ENCODE data around the gene CEACAM20. TPM values are rescaled to one million over a fixed set of nuclear protein-coding genes. Genes with fewer than 3 reads are reported as not detected.

Gene CEACAM20
- total and polyA plus RNA-seq, 2 donors from 2014 or later: not detected

DNA sequence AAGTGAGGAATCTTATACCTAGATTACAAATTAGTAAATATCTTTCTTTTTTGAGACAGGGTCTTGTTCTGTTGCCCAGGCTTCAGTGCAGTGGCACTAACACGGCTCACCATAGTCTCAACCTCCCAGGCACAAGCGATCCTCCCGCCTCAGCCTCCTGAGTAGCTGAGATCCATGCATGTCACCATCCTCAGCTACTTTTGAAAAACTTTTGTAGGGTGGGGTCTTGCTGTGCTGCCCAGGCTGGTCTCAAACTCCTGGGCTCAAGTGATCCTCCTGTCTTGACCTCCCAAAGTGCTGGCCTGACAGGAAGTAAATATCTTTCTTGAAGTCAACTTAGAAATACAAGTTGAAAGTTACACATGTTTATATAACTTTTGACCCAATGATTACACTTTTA lies 20.0 kb upstream of the CEACAM20 start:
- no peaks in the 10 kb centered on the region for H3K36me3 ChIP-seq (ENCODE audit: control insufficient read depth in 2 of 3, insufficient read depth in 3 of 3, low read length in 3 of 3)
- H3K27ac ChIP-seq (ENCODE audit: low read depth in 2 of 2, low read length in 2 of 2): no peak overlapping the region
- intact Hi-C loops (cut with DNase I): no loop called here
- FAIRE-seq (no peak), DNase-seq (no peak)
- TF ChIP-seq, protein P1, sequence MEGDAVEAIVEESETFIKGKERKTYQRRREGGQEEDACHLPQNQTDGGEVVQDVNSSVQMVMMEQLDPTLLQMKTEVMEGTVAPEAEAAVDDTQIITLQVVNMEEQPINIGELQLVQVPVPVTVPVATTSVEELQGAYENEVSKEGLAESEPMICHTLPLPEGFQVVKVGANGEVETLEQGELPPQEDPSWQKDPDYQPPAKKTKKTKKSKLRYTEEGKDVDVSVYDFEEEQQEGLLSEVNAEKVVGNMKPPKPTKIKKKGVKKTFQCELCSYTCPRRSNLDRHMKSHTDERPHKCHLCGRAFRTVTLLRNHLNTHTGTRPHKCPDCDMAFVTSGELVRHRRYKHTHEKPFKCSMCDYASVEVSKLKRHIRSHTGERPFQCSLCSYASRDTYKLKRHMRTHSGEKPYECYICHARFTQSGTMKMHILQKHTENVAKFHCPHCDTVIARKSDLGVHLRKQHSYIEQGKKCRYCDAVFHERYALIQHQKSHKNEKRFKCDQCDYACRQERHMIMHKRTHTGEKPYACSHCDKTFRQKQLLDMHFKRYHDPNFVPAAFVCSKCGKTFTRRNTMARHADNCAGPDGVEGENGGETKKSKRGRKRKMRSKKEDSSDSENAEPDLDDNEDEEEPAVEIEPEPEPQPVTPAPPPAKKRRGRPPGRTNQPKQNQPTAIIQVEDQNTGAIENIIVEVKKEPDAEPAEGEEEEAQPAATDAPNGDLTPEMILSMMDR (IDR thresholded peaks at IDR 0.05; ENCODE audit: borderline replicate concordance, extremely low read depth, insufficient read depth): no peak
- no peak overlapping the region for H3K9ac ChIP-seq (ENCODE audit: low read length in 3 of 3)
- no peaks in the 10 kb centered on the region for H3K27me3 ChIP-seq (ENCODE audit: control insufficient read depth, insufficient read depth, low read length)
- H3K4me1 ChIP-seq (ENCODE audit: control insufficient read depth in 2 of 3, insufficient read depth in 2 of 3, low read depth in 1 of 3, low read length in 3 of 3): no peaks in the 10 kb centered on the region
- H3K9me3 ChIP-seq (ENCODE audit: control insufficient read depth in 2 of 3, insufficient read depth in 1 of 3, low read length in 3 of 3): no peaks in the 10 kb centered on the region
- no peak overlapping the region for H3K4me3 ChIP-seq (ENCODE audit: low read length in 3 of 3)

DNA sequence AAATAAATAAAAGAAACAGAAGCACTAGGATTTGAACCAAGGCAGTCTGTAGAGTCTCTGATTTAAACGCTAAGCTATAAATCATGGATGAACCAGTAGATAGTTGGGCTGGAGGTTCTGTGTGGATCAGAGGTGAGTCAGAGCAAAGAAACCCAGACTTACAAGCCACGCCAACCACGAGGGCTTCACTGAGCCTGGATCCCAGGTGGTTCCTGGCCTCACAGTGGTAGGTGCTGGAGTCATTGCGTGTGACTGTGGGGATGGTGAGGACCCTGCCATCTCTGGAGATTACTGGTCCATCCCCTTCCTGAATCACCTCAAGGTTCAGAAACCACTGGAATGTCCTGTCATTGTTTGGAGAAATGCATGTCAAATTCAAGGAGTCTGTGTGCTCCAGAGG lies 19.3 kb upstream of the CEACAM20 start:
- Histone ChIP-seq H3K4me3 (ENCODE audit: low read length in 3 of 3) (no peak overlapping the region), H3K9ac (ENCODE audit: low read length in 3 of 3) (no peak overlapping the region), H3K9me3 (ENCODE audit: control insufficient read depth in 2 of 3, insufficient read depth in 1 of 3, low read length in 3 of 3) (no peaks in the 10 kb centered on the region), H3K36me3 (ENCODE audit: control insufficient read depth in 2 of 3, insufficient read depth in 3 of 3, low read length in 3 of 3) (no peaks in the 10 kb centered on the region), H3K27ac (ENCODE audit: low read depth in 2 of 2, low read length in 2 of 2) (no peak overlapping the region), H3K4me1 (ENCODE audit: control insufficient read depth in 2 of 3, insufficient read depth in 2 of 3, low read depth in 1 of 3, low read length in 3 of 3) (no peaks in the 10 kb centered on the region), H3K27me3 (ENCODE audit: control insufficient read depth, insufficient read depth, low read length) (no peaks in the 10 kb centered on the region)
- FAIRE-seq: no peak
- no peak for DNase-seq
- intact Hi-C loops (cut with DNase I): no loop called here
- TF ChIP-seq, protein P1 (IDR thresholded peaks at IDR 0.05; ENCODE audit: borderline replicate concordance, extremely low read depth, insufficient read depth): no peak

DNA sequence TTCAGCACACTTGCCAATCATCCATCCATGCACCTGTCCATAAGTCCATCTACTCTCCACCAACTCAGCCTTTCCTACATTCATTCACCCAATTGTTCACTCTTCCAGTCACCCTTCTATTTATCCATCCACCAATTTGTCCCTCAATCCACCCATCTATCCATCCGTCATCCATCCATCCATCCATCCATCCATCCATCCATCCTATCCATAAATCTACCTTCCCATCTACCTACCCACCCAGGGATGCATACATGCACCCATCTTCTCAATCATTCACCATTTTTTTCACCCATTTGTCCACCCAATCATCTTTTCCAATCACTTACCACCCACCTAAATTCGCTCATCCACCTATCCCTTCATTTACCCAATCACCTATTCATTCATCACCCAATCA lies 14.6 kb upstream of the CEACAM20 start:
- H3K9me3 ChIP-seq (ENCODE audit: control insufficient read depth in 2 of 3, insufficient read depth in 1 of 3, low read length in 3 of 3): no peaks in the 10 kb centered on the region
- no peak for DNase-seq
- H3K4me3 ChIP-seq (ENCODE audit: low read length in 3 of 3): no peak overlapping the region
- H3K4me1 ChIP-seq (ENCODE audit: control insufficient read depth in 2 of 3, insufficient read depth in 2 of 3, low read depth in 1 of 3, low read length in 3 of 3): no peaks in the 10 kb centered on the region
- H3K27me3 ChIP-seq (ENCODE audit: control insufficient read depth, insufficient read depth, low read length): no peaks in the 10 kb centered on the region
- TF ChIP-seq, protein P1 (IDR thresholded peaks at IDR 0.05; ENCODE audit: borderline replicate concordance, extremely low read depth, insufficient read depth): no peak
- no peaks in the 10 kb centered on the region for H3K36me3 ChIP-seq (ENCODE audit: control insufficient read depth in 2 of 3, insufficient read depth in 3 of 3, low read length in 3 of 3)
- no peak overlapping the region for H3K9ac ChIP-seq (ENCODE audit: low read length in 3 of 3)
- no peak for FAIRE-seq
- intact Hi-C loops (cut with DNase I): no loop called here
- no peak overlapping the region for H3K27ac ChIP-seq (ENCODE audit: low read depth in 2 of 2, low read length in 2 of 2)

DNA sequence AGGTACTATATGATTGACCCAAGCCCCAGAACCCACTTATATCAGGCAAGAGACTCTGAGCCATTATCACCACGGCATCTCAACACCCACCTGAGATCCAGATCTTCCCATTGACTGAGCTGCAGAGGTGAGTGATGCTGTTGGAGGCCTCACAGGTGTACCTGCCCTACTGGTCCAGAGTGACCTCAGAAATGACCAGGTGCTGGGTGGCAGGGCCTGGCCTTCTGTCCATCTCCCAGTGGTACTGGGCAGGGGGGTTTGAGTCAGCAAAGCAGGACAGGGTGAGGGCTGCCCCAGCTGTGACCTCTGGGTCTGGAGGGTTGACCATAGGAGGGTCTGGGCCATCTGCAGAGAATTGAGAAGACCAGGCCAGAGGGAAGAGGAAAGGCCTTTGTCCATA lies 13.2 kb upstream of the CEACAM20 start:
- no peak for FAIRE-seq
- intact Hi-C loops (cut with DNase I): no loop called here
- Histone ChIP-seq H3K4me3 (ENCODE audit: low read length in 3 of 3) (no peak overlapping the region), H3K27me3 (ENCODE audit: control insufficient read depth, insufficient read depth, low read length) (no peaks in the 10 kb centered on the region), H3K36me3 (ENCODE audit: control insufficient read depth in 2 of 3, insufficient read depth in 3 of 3, low read length in 3 of 3) (no peaks in the 10 kb centered on the region), H3K9me3 (ENCODE audit: control insufficient read depth in 2 of 3, insufficient read depth in 1 of 3, low read length in 3 of 3) (no peaks in the 10 kb centered on the region), H3K27ac (ENCODE audit: low read depth in 2 of 2, low read length in 2 of 2) (no peak overlapping the region), H3K9ac (ENCODE audit: low read length in 3 of 3) (no peak overlapping the region), H3K4me1 (ENCODE audit: control insufficient read depth in 2 of 3, insufficient read depth in 2 of 3, low read depth in 1 of 3, low read length in 3 of 3) (no peaks in the 10 kb centered on the region)
- DNase-seq: peak in 1 of 5 donors; percentile 28
- TF ChIP-seq, protein P1 (IDR thresholded peaks at IDR 0.05; ENCODE audit: borderline replicate concordance, extremely low read depth, insufficient read depth): no peak

Data from kidney (tissue), 14 donors.